GM18868 (cell line): ENCODE measurements around the gene RANBP10.

Experiments
- ATAC-seq: cut with Tn5 transposase; IDR thresholded peaks from one replicate; pipeline ENCODE4 v1.9.1; 2021; ENCODE audit warnings: mild to moderate bottlenecking, moderate library complexity; ENCODE audit not compliant: unreplicated experiment

Gene RANBP10

DNA sequence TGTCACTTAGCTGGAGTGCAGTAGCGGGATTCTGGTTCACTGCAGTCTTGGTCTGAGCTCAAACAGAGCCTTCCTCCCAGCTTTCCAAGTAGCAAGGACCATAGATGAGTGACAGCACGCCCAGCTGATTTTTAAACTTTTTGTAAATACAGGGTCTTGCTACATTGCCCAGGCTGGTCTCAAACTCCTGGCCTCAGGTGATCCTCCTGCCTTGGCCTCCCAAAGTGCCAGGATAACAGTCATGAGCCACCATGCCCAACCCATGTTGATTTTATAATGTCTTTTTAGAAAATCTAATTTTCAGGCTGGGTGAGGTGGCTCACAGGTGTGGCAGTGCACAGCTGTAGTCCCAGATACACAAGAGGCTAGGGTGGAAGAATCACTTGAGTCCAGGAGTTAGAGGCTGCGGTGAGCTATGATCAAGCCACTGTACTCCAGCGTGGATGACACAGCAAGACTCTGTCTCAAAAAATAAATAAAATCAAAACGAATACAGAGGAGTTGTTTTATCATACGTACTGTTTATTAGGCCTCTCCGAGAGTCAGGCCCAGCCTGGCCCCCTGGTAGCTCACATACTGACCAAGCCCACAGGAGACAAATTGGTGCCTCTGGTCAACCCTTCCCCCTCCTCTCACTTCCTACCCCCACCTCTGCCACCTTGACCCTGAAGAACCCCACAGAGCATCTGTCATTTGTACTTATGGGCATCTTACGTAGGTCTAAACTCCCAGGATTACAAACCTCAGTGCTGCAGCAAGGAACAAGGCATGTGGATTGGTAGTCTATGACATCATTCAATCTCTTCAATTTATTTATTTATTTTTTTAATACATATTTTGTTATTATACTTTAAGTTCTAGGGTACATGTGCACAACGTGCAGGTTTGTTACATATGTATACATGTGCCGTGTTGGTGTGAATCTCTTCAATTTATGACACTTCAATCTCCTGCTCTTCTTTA, 126.1 kb downstream of the RANBP10 start:
- ATAC-seq: no peak

DNA sequence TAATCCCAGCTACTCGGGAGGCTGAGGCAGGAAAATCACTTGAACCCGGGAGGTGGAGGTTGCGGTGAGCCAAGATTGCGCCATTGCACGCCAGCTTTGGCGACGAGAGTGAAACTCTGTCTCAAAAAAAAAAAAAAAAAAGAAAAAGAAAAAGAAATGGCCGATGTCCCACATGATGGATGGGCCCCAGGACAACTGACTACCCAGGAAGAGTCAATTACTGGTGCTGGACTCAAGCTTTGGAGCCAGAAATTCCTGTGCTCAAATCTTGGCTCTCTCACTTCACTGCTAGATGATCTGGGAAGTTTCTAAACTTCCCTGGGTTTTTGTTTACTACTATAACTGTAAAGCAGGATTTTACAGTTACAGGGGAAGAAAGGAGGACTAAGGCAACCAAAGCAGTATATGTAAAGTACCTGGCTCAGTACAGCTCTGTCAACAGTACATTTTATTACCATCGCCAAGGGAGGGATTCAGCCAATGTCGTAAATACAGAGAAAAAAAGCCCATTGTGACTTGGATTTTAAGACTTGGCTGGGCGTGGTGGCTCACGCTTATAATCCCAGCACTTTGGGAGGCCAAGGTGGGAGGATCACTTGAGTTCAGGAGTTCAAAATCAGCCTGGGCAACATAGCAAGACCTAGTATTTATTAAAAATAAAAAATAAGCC, 127.9 kb downstream of the RANBP10 start:
- no peak for ATAC-seq

DNA sequence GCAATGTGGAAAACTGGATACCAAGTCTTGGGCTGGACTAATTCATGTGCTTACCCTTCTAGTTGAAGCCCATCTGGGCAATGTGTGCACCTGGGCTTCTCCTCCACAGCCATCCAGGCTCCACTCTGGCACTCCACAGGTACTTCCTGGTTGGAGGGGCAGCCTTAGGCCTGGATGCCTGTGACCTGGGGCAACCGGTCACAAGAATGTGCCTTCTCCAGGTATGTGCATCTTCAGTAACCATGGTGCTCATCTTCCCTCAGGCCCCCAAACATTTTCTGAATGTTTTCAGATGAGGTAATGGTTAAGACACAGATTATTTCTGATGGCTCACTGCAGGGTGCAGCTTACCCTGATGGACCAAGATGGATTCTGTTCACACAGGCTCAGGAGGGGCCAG, 128.6 kb downstream of the RANBP10 start:
- ATAC-seq: no peak

DNA sequence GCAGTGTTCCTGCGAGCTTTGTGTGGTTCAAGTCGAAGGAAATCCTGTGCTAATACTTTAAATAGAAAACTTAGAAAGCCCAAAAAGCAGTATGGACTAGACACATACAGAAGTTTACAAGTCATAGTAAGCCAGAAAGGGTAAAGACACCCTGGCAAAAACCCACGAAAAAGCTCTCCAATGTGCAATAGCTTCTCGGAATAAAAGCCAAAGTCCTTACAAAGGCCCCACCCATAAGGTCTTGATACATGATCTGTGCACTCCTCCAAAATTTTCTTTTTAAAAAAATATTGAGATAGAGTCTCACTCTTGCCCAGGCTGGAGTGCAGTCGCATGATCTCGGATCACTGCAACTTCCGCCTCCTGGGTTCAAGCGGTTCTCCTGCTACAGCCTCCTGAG, 129.4 kb downstream of the RANBP10 start:
- no peak for ATAC-seq

DNA sequence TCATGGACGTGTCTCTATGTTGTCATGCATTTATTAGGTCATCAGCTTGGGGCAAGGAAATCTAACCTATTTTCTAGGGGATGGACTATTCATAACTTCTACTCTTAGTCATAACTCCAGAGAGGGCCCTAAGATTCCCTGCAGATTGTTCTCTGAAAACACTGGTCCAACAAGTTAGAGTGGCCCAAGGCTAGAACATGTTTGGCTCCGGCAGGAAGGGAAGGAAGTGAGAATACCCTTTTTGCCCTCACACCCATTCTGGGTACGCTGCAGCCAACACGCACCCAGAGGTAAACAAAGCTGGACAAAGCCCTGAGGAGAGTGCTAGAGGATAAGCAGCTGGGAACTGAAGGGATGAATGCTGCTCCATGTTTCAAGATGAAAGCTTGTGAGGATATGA, 129.8 kb downstream of the RANBP10 start:
- no peak for ATAC-seq

GRCh38 chr16:67675999-67676398, 130.4 kb downstream of the RANBP10 start:
- no peak for ATAC-seq

GRCh38 chr16:67675579-67675935, 130.8 kb downstream of the RANBP10 start:
- no peak for ATAC-seq

GRCh38 chr16:67674851-67675578, 131.3 kb downstream of the RANBP10 start:
- ATAC-seq: no peak

GRCh38 chr16:67673712-67674580, 132.4 kb downstream of the RANBP10 start:
- ATAC-seq: no peak
